NCI-H2227 (cell line): ENCODE measurements around the gene CCDC71L.

Source experiments
- DNase-seq: peaks from one replicate; lab custom pipeline; 2025; ENCODE audit not compliant: unreplicated experiment; lab: John Stamatoyannopoulos, UW

CCDC71L gene

GRCh38 chr7:106659166-106659962, 1.6 kb downstream of the CCDC71L start:
- DNase-seq: no peak

DNA sequence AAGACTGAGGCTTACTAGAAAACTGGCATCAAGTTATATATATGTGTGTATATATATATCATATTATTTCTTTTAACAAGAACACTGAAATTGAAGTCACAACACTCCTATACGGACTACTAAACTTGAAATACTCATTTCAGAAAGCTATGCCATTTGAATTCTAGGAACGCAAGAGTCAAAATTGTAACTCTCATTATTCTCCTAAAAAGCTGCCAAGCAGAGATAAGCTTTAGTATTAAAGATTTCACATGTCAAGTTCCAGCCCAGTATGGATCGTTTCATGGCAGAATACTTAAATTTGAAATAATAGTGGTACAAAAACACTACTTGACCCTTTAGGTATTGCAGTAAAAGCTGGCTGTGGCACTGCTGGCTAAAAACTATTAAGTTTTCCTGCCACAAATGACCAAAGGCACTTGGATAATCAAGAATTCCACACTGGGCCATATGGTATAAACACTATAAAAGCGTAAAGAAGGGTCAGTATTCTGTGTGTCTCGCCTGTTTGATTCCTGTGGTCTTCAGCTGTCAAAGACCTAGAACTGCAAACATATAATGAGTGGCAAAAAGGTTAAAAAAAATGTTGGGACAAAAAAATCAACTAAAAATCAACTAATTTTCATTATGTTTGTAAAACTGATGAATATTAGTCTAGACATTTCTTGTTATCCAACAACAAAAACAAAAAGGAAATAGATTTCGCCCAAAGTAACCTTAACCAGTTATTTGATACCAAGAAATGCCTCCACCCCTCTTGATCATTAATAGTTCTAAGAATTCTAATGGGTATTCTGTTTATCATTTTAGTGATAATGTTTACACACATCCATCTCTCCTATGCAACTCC, 2.4 kb downstream of the CCDC71L start:
- DNase-seq: no peak

GRCh38 chr7:106657085-106657991, 3.6 kb downstream of the CCDC71L start:
- no peak for DNase-seq

DNA sequence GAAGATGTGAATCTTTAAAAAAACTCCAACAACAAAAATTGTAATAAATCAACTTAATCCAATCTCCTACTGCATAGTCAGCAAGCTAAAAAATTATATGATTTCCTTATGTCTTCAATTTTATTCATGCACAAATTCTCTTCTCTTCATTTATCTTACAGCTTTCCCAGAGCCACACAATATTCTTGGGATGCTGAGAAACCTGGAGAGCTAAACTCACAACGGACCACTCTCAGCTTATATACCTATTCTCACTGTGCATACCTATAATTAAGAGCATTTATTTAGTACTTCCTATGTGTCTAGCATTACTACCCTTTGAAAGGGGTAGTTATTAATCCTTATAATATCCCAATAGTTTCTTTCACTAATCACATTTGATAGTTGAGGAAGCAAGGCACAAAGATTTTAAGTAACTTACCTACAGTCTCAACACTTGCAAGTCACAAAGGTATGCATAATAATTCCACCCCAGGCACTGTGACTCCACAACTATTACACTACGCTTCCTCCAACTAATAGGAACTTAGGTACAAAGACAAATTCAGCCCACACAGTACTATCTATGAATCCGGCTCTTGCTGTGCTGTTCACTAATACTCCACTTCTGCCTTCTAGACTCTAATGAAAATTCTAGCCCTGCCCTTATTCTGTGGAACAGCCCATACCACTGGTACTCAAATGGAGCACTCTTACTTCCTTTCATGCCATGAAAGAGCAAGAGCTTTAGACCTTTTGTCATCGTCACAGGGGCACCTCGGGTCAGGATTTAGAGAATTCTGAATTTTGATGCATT, 5.1 kb downstream of the CCDC71L start:
- no peak for DNase-seq

- no peak for DNase-seq
Measured at GRCh38 chr7:106653488-106653887, 7.5 kb downstream of the CCDC71L start.

GRCh38 chr7:106652909-106653308, 8.0 kb downstream of the CCDC71L start:
- no peak for DNase-seq

DNA sequence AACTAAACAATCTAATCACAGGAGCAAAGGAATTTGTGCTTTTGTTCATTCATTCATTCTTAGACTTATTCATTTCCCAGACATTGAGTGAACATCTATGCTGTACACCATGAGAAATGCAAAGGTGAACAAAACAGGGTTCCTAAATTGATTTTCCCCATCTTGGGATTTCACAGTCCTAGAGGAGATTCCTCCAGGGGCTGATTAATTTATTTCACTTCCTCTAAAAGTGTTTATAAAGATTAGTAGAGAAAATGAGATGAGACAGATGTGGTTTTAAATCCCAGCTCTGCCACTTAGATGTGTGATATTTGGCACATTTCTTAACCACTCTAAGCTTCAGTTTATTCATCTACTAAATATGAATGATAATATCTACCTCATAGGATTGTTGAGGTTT, 8.9 kb downstream of the CCDC71L start:
- no peak for DNase-seq

GRCh38 chr7:106646256-106646655, 14.7 kb downstream of the CCDC71L start:
- no peak for DNase-seq

DNA sequence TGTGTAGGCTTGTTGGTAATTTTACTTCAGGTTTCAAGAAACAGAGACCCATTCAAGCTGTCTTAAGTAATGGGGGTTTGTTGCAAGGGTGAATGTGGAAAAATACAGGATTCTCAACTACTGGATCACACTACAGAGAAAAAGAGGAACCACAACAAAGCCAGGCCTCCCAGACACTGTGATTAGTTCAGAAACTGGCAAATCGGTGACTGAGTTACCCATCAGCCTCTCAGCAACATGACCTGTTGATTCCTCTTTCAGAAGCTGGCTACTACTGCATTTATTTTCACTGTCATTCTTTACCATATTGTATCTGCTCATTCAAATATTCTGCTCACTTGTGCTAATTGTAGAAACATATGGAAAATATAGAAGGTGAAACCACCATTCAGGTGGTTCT, 16.0 kb downstream of the CCDC71L start:
- no peak for DNase-seq

- no peak for DNase-seq
Measured at GRCh38 chr7:106643216-106644000, 17.6 kb downstream of the CCDC71L start.

- DNase-seq: no peak
Measured at GRCh38 chr7:106641416-106641815, 19.5 kb downstream of the CCDC71L start.

GRCh38 chr7:106640368-106641141, 20.4 kb downstream of the CCDC71L start:
- no peak for DNase-seq

DNA sequence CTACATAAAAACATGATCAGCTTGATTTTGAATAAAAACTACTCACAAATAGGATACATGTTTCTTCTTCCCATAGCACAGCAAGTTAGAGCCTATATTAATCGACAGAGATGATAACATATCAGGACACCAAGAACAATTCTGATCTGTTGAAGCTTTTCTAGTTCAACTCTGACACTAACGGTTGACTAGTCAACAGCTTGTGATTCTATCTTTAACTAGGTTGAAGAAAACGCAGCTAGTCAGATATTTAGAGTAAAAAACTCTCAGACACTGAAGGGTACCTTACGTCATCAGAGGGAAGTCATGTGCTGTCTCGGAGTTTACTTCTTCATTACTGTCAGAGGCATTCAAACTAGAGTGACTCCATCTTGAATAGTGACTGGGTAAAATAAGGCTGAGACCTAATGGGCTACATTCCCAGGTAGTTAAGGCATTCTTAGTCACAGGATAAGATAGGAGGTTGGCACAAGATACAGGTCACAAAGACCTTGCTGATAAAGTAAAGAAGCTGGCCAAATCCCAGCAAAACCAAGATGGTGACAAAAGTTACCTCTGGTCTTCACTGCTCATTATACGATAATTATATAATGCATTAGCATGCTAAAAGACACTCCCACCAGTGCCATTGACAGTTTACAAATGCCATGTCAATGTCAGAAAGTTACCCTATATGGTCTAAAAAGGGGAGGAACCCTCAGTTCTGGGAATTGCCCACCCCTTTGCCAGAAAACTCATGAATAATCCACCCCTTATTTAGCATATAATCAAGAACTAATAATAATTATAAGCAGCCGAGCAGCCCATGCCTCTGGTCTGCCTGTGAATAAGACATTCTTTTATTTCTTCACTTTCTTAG, 21.3 kb downstream of the CCDC71L start:
- DNase-seq: no peak

GRCh38 chr7:106635411-106635810, 25.5 kb downstream of the CCDC71L start:
- no peak for DNase-seq

DNA sequence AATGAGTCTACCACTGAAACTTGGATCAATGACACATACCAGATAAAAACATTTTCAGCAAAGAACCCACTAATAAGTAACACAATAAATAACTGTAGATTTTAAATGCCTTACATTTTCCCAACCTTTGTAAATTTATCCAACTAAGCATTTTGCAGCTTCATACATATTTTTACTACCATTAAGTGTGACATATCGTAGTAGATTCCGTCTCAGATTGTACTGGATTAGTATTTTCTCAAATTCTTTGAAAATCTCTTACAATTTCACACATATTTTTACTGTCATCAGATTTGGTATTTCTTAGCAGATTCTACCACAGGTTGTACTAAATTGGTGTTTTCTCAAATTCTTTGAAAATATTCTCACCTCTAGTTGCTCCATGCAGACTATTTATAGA, 26.0 kb downstream of the CCDC71L start:
- DNase-seq: no peak

- no peak for DNase-seq
Measured at GRCh38 chr7:106630648-106631047, 30.3 kb downstream of the CCDC71L start.

DNA sequence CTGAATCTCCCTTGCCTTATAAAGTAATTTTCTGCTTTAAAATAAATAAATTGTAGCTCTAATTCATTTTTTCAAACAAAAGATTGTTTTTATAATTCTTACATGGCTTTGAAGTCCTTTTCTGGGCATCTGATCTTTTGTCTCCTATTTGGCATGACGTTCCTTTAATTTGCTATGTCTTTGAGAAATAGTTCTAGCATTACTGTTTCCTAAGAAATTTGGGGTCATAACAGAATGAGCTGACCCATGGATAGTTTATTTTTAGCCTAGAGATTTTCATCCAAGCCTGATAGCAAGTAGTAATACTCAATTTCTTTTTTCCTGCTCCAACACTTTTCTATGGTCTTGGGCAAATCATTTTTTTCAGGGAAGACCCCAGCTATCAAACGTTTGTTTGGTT, 31.4 kb downstream of the CCDC71L start:
- no peak for DNase-seq
